Measurements from ENCODE around the gene NAPA. TPM values are rescaled to one million over a fixed set of nuclear protein-coding genes. Genes with fewer than 3 reads are reported as not detected.

The NAPA gene
- total and polyA plus RNA-seq, 3 donors from 2014 or later, result 194 to 257 (median 227) TPM

DNA sequence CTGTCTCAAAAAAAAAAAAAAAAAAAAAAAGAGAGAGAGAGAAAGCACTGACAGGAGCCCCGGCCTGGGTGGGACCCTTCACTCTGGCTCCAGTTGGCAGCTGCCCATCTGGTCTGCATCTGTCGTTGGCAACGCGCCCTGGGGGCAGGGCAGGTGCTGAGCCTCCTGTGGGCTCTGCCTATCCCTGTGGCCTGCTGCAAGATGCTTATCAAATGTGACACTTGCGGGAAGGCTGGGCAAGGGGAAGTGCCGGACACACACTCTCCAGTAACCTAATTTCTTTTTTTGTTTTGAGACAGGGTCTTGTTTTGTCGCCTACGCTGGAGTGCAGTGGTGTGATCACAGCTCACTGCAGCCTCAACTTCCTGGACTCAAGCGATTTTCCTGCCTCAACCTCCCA lies 20.1 kb downstream of the NAPA start:
- TF ChIP-seq POLR2A (IDR thresholded peaks at IDR 0.05), result no peak
- TF ChIP-seq, protein P1, sequence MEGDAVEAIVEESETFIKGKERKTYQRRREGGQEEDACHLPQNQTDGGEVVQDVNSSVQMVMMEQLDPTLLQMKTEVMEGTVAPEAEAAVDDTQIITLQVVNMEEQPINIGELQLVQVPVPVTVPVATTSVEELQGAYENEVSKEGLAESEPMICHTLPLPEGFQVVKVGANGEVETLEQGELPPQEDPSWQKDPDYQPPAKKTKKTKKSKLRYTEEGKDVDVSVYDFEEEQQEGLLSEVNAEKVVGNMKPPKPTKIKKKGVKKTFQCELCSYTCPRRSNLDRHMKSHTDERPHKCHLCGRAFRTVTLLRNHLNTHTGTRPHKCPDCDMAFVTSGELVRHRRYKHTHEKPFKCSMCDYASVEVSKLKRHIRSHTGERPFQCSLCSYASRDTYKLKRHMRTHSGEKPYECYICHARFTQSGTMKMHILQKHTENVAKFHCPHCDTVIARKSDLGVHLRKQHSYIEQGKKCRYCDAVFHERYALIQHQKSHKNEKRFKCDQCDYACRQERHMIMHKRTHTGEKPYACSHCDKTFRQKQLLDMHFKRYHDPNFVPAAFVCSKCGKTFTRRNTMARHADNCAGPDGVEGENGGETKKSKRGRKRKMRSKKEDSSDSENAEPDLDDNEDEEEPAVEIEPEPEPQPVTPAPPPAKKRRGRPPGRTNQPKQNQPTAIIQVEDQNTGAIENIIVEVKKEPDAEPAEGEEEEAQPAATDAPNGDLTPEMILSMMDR (IDR thresholded peaks at IDR 0.05), result no peak
- intact Hi-C loops (cut with DNase I; ENCODE audit: low total_unique reads), result no loop called here
- Histone ChIP-seq H3K27ac (no peak overlapping the region), H3K9me3 (no peaks in the 10 kb centered on the region), H3K4me3 (no peak overlapping the region), H3K36me3 (ENCODE audit: low read depth, missing control alignments) (no peaks in the 10 kb centered on the region), H3K4me1 (no peaks in the 10 kb centered on the region), H3K27me3 (no peaks in the 10 kb centered on the region)
- no peak for DNase-seq
- WGBS, 2 donors, result 70 to 77% methylated on average over 9 of the region's 9 CpGs

DNA sequence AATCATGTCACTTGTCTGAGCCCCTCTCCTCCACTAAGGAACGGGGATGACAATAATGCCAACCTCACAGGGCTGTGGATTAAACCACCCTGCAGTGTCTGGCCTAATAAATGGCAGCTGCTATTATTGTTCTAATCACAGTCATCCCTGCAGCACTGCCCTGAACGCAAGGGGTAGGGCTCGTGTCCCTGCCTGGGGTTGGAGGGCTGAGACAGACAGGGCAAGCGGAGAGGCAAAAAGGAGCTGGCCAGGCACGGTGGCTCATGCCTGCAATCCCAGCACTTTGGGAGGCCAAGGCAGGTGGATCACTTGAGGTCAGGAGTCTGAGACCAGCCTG lies 20.7 kb downstream of the NAPA start:
- 84 to 92% methylated on average over 5 of the region's 5 CpGs for WGBS, 2 donors
- intact Hi-C loops (cut with DNase I; ENCODE audit: low total_unique reads), result no loop called here

DNA sequence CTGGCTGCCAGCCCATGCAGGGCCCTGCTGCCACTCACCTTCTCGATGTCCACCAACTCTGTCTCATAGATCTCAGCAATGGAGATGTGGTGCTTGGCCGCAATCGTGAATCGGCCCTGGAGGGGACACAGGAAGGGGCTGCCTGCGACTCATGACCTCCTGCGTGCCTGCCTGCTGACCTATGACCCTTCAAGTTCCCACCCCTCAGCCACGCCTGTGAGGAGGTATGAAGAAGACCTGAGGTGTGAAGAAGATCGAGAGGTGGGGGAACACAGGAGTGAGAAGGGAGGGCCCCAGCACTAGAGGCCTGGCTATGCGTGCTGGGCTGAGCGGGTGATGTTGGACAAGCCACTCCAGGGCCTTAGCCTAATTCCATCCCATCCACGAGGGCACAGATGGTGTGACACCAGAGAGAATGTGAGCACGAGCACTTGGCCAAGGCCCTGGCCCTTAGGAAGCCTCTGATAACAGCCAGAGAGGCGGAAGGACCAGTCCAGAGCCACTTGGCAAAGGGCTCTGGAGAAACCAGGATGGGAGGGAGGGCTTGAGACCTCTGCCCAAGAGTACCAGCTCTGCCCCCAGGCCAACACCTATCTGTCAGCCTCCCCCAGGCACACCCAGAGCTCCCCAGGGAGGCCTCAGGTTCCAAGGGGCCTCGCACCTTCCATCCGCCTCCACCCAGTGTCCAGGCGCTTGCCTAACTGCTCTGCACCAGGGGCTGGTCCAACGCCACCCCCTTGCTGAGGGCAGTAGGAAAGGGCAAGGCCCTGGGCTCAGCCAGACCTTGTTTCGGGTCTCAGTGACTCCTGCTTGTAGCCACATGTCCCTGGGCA lies 21.3 kb downstream of the NAPA start:
- Histone ChIP-seq H3K4me3 (no peak overlapping the region), H3K27ac (no peak overlapping the region), H3K9me3 (no peaks in the 10 kb centered on the region), H3K27me3 (no peaks in the 10 kb centered on the region), H3K36me3 (ENCODE audit: low read depth, missing control alignments) (no peaks in the 10 kb centered on the region), H3K4me1 (no peaks in the 10 kb centered on the region)
- TF ChIP-seq, protein P1 (IDR thresholded peaks at IDR 0.05), result no peak
- TF ChIP-seq POLR2A (IDR thresholded peaks at IDR 0.05), result no peak
- no peak for DNase-seq
- WGBS, 2 donors, result 86 to 93% methylated on average over 12 to 18 of the region's 18 CpGs
- intact Hi-C loops (cut with DNase I; ENCODE audit: low total_unique reads), result no loop called here

More for the DNA sequence above, 20.7 kb downstream of the NAPA start:
- TF ChIP-seq, protein P1 (IDR thresholded peaks at IDR 0.05), result no peak
- no peak for TF ChIP-seq POLR2A (IDR thresholded peaks at IDR 0.05)
- Histone ChIP-seq H3K27ac (no peak overlapping the region), H3K4me1 (no peaks in the 10 kb centered on the region), H3K9me3 (no peaks in the 10 kb centered on the region), H3K4me3 (no peak overlapping the region), H3K36me3 (ENCODE audit: low read depth, missing control alignments) (no peaks in the 10 kb centered on the region), H3K27me3 (no peaks in the 10 kb centered on the region)
- DNase-seq, result no peak

DNA sequence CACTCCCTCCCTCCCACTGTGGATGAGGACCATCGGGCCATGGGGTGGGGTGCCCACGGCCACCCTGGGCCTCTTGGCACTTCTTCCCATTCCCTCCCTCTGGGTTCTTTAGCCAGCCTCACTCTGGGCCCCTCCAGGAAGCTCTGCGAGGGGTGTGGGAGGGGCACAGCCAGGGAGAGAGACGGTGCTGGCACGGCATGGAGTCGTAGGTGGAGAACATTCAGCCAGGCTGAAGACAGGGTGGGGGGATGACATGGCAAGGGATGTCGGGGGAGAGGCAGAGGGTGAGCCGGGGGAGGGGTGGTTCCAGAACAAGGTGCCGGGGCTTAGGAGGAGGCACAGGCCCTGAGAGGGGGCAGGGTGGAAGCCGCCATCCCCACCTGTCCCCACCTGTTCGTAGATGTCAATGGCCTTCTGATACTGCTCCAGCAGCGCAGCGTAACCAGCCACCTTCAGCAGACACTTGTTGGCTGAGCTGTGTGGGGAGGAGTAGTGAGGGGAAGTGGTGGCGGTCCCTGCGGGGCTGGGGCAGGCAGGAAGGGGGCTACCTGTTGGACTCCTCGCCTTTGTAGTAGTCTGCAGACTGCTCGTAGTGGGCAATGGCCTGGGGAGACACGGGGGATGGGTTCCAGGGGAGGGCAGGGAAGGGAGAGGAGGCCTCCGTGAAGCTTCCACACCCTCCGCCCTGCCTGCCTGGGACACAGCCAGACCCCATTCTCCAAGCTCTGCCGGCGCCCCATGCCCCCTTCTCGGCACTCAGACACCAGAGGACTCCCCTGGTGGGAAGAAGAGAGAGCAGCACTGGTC lies 22.1 kb downstream of the NAPA start:
- Histone ChIP-seq H3K4me3 (no peak overlapping the region), H3K4me1 (no peaks in the 10 kb centered on the region), H3K27ac (no peak overlapping the region), H3K27me3 (no peaks in the 10 kb centered on the region), H3K9me3 (no peaks in the 10 kb centered on the region), H3K36me3 (ENCODE audit: low read depth, missing control alignments) (no peaks in the 10 kb centered on the region)
- DNase-seq, result no peak
- 72 to 73% methylated on average over 16 to 23 of the region's 23 CpGs for WGBS, 2 donors
- no peak for TF ChIP-seq POLR2A (IDR thresholded peaks at IDR 0.05)
- TF ChIP-seq, protein P1 (IDR thresholded peaks at IDR 0.05), result no peak
- intact Hi-C loops (cut with DNase I; ENCODE audit: low total_unique reads), result no loop called here

All from testis (tissue), 3 donors.